NCI-H345 treated with DMSO at 0.1 percent for 48 hours (cell line): ENCODE data around the gene ICAM2.
A peak's percentile ranks its signal among the peaks of the same experiment; 100 is the strongest.
"Not testable (repeated sequence)": the region's sequence is repeated elsewhere in the genome, so short reads cannot be mapped to it uniquely, and the experiment has no call there.

Experiments
- DNase-seq: peaks from one replicate; lab custom pipeline; 2025; ENCODE audit not compliant: unreplicated experiment; lab: John Stamatoyannopoulos, UW

ICAM2 gene

GRCh38 chr17:63998050-63998720, 22.2 kb downstream of the ICAM2 start, which contains the start of gene PRR29:
Gene PRR29 (plus strand): TSS chr17:63998351. CDS start chr17:63998365, 14 bp downstream.
- peak; percentile 76 for DNase-seq

- DNase-seq: no peak
These were observed 22.9 kb downstream of the ICAM2 start for GRCh38 chr17:63997341-63998048.

- DNase-seq: no peak
These were observed 23.8 kb downstream of the ICAM2 start for GRCh38 chr17:63996430-63997182.

DNA sequence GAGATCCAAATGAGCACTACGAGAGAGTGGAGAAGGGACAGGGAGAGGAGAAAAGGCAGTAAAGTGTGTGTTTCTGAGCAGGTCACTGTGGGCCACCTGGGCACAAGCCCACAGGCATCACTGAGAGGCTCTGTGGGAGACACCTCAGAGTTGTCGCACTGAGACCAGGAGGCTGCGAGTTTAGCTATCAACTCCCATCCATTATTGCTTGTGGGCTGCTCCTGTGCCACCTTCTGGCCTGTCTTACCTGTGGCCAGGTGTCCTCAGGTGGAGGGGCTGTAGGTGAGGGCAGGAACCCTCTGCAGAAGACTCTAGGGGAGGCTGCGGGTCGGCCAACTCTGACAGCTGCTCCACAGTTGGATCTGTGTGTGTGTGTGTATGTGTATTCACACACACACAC, 24.8 kb downstream of the ICAM2 start:
- no peak for DNase-seq

DNA sequence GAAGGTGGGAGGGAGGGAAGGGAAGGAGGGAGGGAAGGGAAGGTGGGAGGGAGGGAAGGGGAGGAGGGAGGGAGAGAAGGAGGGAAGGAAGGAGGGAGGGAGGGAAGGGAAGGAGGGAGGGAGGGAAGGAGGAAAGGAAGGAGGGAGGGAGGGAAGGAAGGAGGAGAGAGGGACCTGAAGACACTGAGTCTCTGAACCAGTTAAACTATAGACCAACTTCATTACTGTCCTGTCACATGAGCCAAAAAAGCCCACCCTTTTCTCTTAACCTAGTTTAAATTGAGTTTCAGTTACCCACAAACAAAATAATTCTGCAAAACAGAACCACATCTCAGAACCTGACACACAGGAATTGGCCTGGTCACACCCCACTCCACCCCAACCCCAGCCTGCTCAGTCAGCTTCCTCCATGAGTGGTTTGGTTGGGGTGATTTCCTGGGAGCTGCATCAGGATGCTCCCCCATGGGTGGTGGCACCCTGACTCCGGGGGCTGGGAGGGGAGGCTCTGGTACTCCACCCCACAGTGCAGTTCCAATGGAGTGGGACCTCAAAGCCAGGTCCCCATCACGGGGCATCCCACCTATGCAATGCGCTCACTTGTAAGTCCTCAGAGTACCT, 27.0 kb downstream of the ICAM2 start:
- DNase-seq: no peak

GRCh38 chr17:63991611-63992010, 28.8 kb downstream of the ICAM2 start:
- DNase-seq: no peak

DNA sequence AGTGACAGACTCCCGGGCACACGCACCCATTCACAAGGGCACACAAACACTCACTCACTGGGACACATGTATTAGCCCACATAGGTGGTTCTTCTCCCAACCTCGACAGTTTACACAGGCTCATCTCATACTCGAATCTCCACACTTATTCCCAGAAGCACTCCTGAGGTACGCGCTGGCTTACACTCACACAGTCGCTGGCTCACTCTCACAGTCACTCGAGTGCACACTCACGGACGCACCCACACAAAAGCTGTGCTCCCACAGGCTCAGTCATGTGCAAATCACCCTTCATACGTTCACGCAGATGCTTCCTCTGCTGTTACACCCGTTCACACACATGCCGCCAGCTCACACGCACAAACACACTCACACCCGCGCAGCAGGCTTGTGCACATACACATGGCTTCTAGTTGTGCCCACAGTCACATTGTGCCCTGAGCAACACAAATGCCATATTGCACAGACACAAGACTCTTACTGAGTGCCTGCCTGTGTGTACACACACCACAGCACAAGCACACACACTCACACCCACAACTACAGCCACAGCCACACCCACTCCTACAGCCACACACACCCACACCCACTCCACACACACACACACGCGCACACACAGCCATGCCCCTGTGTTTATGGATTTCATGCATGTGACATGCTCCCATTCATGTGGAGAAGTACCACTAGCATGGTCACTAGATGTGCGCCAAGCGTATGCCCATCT, 30.6 kb downstream of the ICAM2 start:
- DNase-seq: no peak

GRCh38 chr17:63988741-63989621, 31.5 kb downstream of the ICAM2 start:
- no peak for DNase-seq

DNA sequence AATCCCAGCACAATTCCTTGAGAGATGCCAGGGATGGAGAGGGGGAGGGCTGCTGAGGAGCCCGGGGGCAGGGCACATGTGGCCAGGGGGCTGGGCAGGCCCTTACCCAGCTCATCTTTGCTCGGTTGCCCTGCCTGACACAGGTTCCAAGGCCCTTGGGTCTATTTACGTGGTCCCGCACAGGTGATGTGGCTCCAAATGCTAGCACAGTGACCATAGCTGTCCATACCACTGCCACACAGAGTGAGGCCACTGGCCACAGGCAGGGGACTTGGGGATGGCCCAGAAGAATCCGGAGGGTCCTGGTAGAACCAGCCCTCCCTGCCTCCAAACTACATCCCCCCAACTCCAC, 32.3 kb downstream of the ICAM2 start:
- DNase-seq: no peak

DNA sequence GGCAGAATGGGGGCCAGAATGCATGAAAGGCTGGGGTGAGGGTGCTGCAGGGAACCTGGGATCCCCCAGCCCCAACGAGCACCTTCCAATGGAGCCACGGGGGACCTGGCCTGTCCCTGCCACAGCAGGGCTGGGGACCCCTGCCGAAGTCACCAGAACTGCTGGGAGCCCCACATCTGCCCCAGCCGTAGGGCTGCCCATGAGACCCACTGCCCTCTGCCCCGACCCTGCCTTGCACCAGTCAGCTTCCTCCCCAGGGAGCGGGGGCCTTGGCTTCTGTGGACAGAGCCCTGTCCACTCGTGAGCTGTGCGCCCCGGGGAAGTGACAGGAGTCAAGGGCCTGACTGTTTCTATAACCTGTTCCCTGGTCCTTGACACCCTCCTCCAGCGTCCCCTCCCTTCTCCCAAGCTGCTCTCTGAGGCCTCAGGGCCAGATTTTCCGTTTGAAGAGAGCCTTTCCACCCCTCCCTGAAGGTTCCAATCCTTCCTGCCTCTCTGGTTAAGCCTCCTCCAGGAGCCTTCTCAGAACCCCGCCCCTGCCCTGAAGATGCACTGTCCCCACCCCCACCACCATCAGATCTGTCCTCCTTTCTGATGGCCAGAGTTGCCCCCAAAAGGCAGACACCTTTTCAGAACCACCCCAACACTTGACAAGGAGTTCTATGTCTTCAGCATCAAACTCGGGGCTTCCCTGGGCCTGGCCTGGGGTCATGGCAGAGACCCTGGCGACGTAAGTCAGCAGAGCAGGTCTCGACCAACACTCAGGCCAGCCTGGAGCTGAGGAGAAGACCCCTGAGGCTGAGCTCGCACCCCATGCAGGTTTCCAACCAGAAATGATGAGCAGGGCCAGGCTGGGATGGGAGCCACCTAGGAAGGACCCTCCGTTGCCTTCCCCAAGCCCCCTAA, 33.0 kb downstream of the ICAM2 start:
- DNase-seq: no peak

- no peak for DNase-seq
These were observed 33.6 kb downstream of the ICAM2 start for GRCh38 chr17:63986821-63987220.

GRCh38 chr17:63985387-63986140, 34.9 kb downstream of the ICAM2 start:
- no peak for DNase-seq

DNA sequence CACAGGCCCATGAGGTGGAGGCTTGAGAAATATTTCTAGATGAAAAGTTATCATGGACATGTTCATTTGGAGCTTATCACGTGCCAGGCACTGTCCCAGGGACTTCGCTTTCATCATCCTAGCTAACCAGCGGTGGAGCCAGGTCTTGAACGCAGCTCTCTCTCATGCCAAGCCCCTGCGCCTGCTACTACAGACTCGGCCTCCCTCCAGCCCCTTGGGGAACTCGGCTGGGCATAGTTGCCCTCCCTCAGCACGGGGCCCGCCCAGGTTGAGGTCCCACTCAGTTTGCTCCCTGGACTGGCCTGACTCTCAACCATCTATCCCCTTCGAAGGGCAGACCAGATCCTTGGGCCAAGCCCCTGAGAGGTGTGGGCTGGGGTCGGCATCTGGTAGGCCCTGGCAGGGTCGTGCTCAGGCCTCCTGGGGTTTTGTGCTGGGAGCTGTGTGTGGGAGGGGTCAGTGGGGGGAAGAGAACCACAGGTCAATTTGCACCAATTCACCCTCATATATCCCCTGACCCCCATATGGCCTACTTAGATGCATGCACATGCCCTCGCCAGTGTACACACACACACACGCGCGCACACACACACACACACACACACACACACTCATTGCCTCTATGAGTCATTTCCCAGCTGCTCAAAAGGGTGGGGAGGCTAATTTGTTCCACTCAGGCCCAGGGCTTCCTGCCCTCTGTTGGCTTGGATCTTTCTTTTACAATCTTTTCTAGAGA, 35.6 kb downstream of the ICAM2 start:
- DNase-seq: no peak

DNA sequence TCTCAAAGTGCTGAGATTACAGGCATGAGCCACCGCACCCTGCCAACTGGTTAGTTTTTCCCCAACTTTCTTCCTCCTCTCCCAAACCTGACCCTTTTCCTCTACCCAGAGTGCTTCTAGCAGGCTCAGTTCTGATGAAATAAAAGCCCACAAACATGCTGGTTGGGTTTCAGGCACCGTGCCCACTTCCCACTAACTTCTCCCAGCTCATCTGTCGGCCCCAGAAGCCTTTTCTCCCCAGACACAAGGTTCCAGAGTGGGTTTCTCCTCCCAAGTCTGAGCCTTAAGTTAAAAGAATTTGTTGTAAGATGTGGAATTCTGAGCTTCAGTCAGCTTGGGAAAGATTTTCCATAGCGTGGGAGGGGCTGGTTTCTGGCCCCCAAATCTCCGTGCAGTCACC, 36.2 kb downstream of the ICAM2 start:
- DNase-seq: no peak

- no peak for DNase-seq
These were observed 37.1 kb downstream of the ICAM2 start for GRCh38 chr17:63983320-63983719.

DNA sequence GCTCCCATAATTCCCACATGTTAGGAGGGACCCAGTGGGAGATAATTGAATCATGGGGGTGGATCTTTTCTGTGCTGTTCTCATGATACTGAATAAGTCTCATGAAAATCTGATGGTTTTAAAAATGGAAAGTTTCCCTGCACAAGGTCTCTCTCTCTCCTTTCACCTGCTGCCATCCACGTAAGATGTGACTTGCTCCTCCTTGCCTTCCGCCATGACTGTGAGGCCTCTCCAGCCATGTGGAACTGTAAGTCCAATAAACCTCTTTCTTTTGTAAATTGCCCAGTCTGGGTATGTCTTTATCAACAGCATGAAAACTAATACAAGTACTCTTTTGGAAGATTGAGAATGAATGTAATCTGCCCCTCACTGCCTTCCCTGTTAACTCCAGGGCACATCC, 37.8 kb downstream of the ICAM2 start:
- not testable (repeated sequence) for DNase-seq
